ENCODE data around the gene DNHD1. TPM values are rescaled to one million over a fixed set of nuclear protein-coding genes. Genes with fewer than 3 reads are reported as not detected.

DNHD1 gene
- total and polyA plus RNA-seq, 2 of the 4 experiments (the other 2 are of a cell fraction) = 1.8 to 3.6 TPM

GRCh38 chr11:6481924-6482275 lies 15.2 kb upstream of the DNHD1 start:
- peak overlapping the region; percentile 66 for H3K4me2 ChIP-seq (ENCODE audit: low read depth, low read length)
- no peak overlapping the region for H2BK120ac ChIP-seq (ENCODE audit: low read depth, low read length)
- H3K9me3 ChIP-seq (ENCODE audit: control insufficient read depth, insufficient read depth, low read length) = no peaks in the 10 kb centered on the region
- H2AK5ac ChIP-seq (ENCODE audit: low read depth, low read length) = peak overlapping the region; percentile 87
- H2AFZ ChIP-seq (replicated peaks; ENCODE audit: low read length, poor library complexity) = peak overlapping the region; percentile 96
- H3K27ac ChIP-seq (ENCODE audit: insufficient read depth, low read length) = peak overlapping the region; percentile 84
- intact Hi-C loops (cut with micrococcal nuclease) = loop anchor here (5.0 kb wide), 2 partner anchors 120 to 200 kb away; partner anchors contain the start of genes ILK, MRPL17 and RRP8
- peaks cover 40 to 67% of the 10 kb centered on the region in 2 experiments for H3K79me1 ChIP-seq (ENCODE audit: low read depth in 1 of 2, low read length in 2 of 2)
- H3K23ac ChIP-seq (ENCODE audit: low read depth, low read length) = peak overlapping the region; percentile 71; the same call in 1 of the 2 replicates
- TF ChIP-seq RAD21 (IDR thresholded peaks at IDR 0.05; ENCODE audit: low read length) (no peak), MXI1 (IDR thresholded peaks at IDR 0.05; ENCODE audit: borderline replicate concordance, low read depth, low read length) (peak; percentile 27; the same call in 1 of the 2 replicates), ELK1 (IDR thresholded peaks at IDR 0.05; ENCODE audit: borderline replicate concordance, low read depth, low read length) (no peak)
- TF ChIP-seq, protein P1, sequence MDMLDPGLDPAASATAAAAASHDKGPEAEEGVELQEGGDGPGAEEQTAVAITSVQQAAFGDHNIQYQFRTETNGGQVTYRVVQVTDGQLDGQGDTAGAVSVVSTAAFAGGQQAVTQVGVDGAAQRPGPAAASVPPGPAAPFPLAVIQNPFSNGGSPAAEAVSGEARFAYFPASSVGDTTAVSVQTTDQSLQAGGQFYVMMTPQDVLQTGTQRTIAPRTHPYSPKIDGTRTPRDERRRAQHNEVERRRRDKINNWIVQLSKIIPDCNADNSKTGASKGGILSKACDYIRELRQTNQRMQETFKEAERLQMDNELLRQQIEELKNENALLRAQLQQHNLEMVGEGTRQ (IDR thresholded peaks at IDR 0.05; ENCODE audit: low read depth, low read length) = no peak
- peaks cover 8% of the 10 kb centered on the region for H3K4me1 ChIP-seq (ENCODE audit: control insufficient read depth, insufficient read depth, low read length)
- 0% methylated on average over 2 of the region's 13 CpGs; no CpG with 5 or more reads in 1 of the 2 experiments for WGBS, 2 experiments (ENCODE audit: extremely low coverage in 2 of 2, insufficient read length in 1 of 2)
- H3K27me3 ChIP-seq (ENCODE audit: control insufficient read depth, insufficient read depth, low read length) = no peaks in the 10 kb centered on the region
- H3K56ac ChIP-seq (ENCODE audit: extremely low read depth, insufficient read depth, low read length) = peak overlapping the region; percentile 54
- peak overlapping the region; percentile 36; the same call in 1 of the 2 replicates for H4K91ac ChIP-seq (ENCODE audit: insufficient read depth, low read depth, low read length)
- H4K5ac ChIP-seq (ENCODE audit: low read depth, low read length) = peak overlapping the region; percentile 35
- peak overlapping the region; percentile 82 for H3K4me3 ChIP-seq (ENCODE audit: insufficient read depth, low read depth, low read length)
- peak overlapping the region; percentile 85 for H3K9ac ChIP-seq (ENCODE audit: low read depth, low read length)
- H3K36me3 ChIP-seq (ENCODE audit: control insufficient read depth, insufficient read depth, low read length) = peaks cover 31% of the 10 kb centered on the region
- H2AK9ac ChIP-seq (replicated peaks; ENCODE audit: low read depth, low read length, poor library complexity) = peak overlapping the region; percentile 75
- H2BK20ac ChIP-seq (ENCODE audit: low read depth, low read length) = no peak overlapping the region
- H3K4ac ChIP-seq (ENCODE audit: low read depth, low read length) = peak overlapping the region; percentile 69
- DNase-seq (no peak), ATAC-seq (ENCODE audit: low read depth) (peak; percentile 3)
- H4K8ac ChIP-seq (ENCODE audit: low read depth in 2 of 2, low read length in 2 of 2) = peak overlapping the region; percentile 63 to 94; a peak in 3 of 4 replicates
- ChIA-PET CTCF (interaction anchor here (1.2 to 1.4 kb wide), 2 partner anchors 8 to 103 kb away, joined by 3 to 4 read pairs; no protein-coding TSS in a partner anchor), POLR2A (ENCODE audit: unreplicated experiment) (interaction anchor here (0.8 kb wide), 1 partner anchor 8 kb away, joined by 3 read pairs; no protein-coding TSS in a partner anchor)
- BruUV-seq (replicated peaks) = no TSS peak
- no peak overlapping the region for H2BK15ac ChIP-seq (ENCODE audit: low read depth, low read length)
- H3K14ac ChIP-seq (replicated peaks; ENCODE audit: low read depth, low read length) = peak overlapping the region; percentile 77
- in situ Hi-C loops (cut with MboI; ENCODE audit: low sequenced_read_pairs) = no loop called here
- dilution Hi-C loops (cut with HindIII; ENCODE audit: low sequenced_read_pairs, unreplicated experiment) = no loop called here
- no peak overlapping the region for H3K18ac ChIP-seq (ENCODE audit: low read depth, low read length)
- H3K9me1 ChIP-seq (ENCODE audit: insufficient read depth, low read length) = peaks cover 9% of the 10 kb centered on the region; the same call in 1 of the 2 replicates
- H4K20me1 ChIP-seq (ENCODE audit: insufficient read depth, low read length) = peaks cover 10% of the 10 kb centered on the region
- H2BK5ac ChIP-seq (ENCODE audit: low read depth, low read length, poor library complexity, severe bottlenecking) = peak overlapping the region; percentile 74
